Erythroblast (primary cell): ENCODE measurements around the gene NTM.
A peak's percentile ranks its signal among the peaks of the same experiment; 100 is the strongest.

ENCODE experiments used
- DNase-seq, 2 experiments: peaks; one replicate each; lab custom pipeline; 2025; lab: John Stamatoyannopoulos, UW
- GATA1 ChIP-seq: IDR thresholded peaks from 2 replicates; pipeline ENCODE4 v1.6.1; 2011; ENCODE audit warnings: low read depth, mild to moderate bottlenecking, control low read depth, low read length, moderate library complexity
- POLR2A ChIP-seq: IDR thresholded peaks from 2 replicates; pipeline ENCODE4 v1.6.1; 2011; ENCODE audit warnings: mild to moderate bottlenecking, low read length

The NTM gene

GRCh38 chr11:131503017-131503416, 132.6 kb downstream of the NTM start:
- TF ChIP-seq POLR2A (no peak), GATA1 (no peak)
- no peak for DNase-seq

GRCh38 chr11:131504199-131504949, 134.0 kb downstream of the NTM start:
- no peak for DNase-seq
- TF ChIP-seq POLR2A (no peak), GATA1 (no peak)

- TF ChIP-seq POLR2A, result no peak
- DNase-seq, result no peak
Measured at GRCh38 chr11:131506348-131506747, 135.9 kb downstream of the NTM start.

GRCh38 chr11:131510662-131511061, 140.2 kb downstream of the NTM start:
- TF ChIP-seq POLR2A, result no peak
- no peak for TF ChIP-seq GATA1
- no peak for DNase-seq

- no peak for TF ChIP-seq POLR2A
- no peak for TF ChIP-seq GATA1
- peak; percentile 3 to 24 for DNase-seq
Measured at GRCh38 chr11:131511794-131512193, 141.4 kb downstream of the NTM start.

- no peak for TF ChIP-seq GATA1
- no peak for TF ChIP-seq POLR2A
- DNase-seq, result no peak
Measured at GRCh38 chr11:131512228-131512627, 141.8 kb downstream of the NTM start.

- TF ChIP-seq POLR2A (no peak), GATA1 (no peak)
- DNase-seq, result no peak
Measured at GRCh38 chr11:131514062-131514461, 143.6 kb downstream of the NTM start.

- TF ChIP-seq GATA1 (no peak), POLR2A (no peak)
- no peak for DNase-seq
Measured at GRCh38 chr11:131518305-131518838, 148.0 kb downstream of the NTM start.

GRCh38 chr11:131522851-131523250, 152.4 kb downstream of the NTM start:
- TF ChIP-seq POLR2A, result no peak
- no peak for TF ChIP-seq GATA1
- no peak for DNase-seq

GRCh38 chr11:131530407-131530806, 160.0 kb downstream of the NTM start:
- no peak for TF ChIP-seq POLR2A
- no peak for DNase-seq

GRCh38 chr11:131533149-131533548, 162.7 kb downstream of the NTM start:
- no peak for DNase-seq
- TF ChIP-seq POLR2A, result no peak
- no peak for TF ChIP-seq GATA1

GRCh38 chr11:131533998-131534397, 163.6 kb downstream of the NTM start:
- TF ChIP-seq POLR2A (no peak), GATA1 (no peak)
- DNase-seq, result no peak

GRCh38 chr11:131534611-131535010, 164.2 kb downstream of the NTM start:
- no peak for TF ChIP-seq POLR2A
- TF ChIP-seq GATA1, result no peak
- DNase-seq, result no peak

- no peak for TF ChIP-seq POLR2A
- no peak for DNase-seq
Measured at GRCh38 chr11:131536159-131536558, 165.7 kb downstream of the NTM start.

- TF ChIP-seq POLR2A, result no peak
- no peak for TF ChIP-seq GATA1
- DNase-seq, result no peak
Measured at GRCh38 chr11:131537196-131537595, 166.8 kb downstream of the NTM start.
